NCI-H1105 (cell line): ENCODE data around the gene LARP4B.
"Not testable (repeated sequence)": the region's sequence is repeated elsewhere in the genome, so short reads cannot be mapped to it uniquely, and the experiment has no call there.

Experiments used
- DNase-seq: peaks from one replicate; lab custom pipeline; 2025; lab: John Stamatoyannopoulos, UW

LARP4B gene

GRCh38 chr10:958106-958505 lies 26.6 kb upstream of the LARP4B start:
- no peak for DNase-seq

DNA sequence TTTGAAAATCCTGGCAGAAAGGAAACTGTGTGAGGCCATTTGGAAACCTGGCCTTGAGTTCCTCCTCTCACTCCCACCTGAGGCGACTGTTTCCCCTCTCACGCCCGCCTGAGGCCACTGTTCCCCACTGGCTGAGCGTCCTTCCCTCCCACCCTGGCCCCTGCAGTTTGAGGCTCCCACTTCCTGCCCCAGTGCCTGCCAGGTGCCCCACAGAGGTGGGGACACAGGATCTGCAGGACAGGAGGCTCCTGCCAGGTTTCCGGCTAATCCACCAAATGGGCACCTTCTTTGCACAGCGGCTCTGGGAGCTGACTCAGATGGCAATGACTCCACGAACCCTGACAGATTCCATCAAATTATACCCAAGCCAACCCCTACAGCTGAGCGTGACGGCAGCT lies 24.3 kb upstream of the LARP4B start:
- DNase-seq, result no peak

DNA sequence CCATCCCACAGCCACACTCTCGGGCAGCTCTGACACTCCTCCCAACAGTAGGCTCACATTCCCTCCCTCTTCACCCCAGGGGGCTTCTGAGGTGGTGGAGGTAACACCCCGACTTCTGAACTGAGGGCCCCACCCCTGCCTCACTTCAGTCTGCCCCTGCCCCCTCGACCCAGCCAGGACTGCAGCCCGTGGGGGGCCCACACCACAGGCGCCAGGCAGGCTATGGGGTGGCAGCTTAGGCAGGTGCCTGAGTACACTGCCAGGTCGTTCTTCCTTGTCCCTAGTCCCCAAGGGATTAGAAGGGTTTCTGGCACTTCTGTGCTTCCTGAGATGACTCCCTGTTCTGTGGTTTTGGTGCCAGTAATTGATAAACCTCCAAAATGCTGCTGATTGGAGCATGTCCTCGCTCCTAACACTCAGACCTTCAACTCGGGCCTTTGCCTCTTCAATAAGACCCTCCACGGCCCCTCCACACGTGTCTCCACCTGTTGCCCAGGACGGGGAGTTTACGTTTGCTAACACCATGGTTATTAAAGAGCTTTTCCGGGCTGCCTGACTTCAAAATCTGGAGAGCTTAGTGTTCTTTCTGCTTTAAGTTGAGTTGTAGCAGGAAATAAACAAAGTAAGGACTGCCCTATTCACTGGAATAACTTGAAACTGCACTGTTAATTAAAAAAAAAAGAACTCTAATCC lies 23.8 kb upstream of the LARP4B start:
- DNase-seq, result no peak

DNA sequence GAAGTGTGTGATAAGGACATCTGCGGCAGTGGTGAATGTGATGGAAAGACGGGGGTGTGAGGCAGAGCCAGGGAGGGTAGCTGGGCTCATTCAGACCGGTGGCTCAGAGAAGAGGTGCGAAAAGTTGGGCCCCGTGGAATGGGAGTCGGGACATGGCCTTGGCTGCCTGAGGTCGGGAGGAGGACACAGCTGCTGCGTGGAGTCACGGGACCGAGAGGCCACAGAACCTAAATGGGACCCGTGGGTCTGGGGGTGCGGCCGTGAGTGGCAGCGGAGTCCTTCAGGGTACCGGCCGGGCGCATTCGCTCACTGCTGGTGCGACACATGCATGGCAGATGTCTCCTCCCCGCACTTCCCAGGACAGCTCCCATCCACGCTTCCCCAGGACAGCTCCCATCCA lies 22.9 kb upstream of the LARP4B start:
- DNase-seq, result no peak

- DNase-seq, result no peak
Observed at GRCh38 chr10:953836-954235, 22.3 kb upstream of the LARP4B start.

DNA sequence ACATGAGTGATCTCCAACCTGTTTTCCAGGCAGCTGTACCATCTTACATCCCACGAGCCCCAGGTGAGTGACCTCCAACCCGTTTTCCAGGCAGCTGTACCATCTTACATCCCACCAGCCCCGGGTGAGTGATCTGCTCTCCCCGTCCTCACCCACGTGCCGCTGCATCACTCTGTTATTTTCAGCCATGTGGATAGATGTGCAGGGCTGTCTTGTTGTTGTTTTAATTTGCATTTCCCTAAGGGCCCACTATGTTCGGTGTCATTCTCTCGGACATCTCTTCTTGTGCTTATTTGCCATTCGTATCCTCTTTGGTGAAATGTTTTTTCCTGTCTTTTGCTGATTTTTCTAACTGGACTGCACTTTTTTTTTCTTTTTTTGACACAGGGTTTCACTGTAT lies 17.9 kb upstream of the LARP4B start:
- DNase-seq, result no peak

DNA sequence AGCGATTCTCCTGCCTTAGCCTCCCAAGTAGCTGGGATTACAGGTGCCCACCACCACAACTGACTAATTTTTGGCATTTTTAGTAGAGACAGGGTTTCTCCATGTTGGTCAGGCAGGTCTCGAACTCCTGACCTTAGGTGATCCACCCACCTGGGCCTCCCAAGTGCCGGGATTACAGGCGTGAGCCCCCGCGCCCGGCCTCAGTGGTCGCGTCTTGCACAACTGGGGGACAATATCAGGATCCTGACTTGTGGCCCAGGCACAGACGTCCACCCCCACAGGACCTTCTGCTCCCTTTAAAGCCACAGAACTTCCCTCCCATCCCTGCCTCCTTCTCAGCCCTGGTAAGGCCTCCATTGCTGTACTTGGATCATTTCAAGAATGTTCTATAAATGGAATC lies 16.8 kb upstream of the LARP4B start:
- DNase-seq, result no peak

DNA sequence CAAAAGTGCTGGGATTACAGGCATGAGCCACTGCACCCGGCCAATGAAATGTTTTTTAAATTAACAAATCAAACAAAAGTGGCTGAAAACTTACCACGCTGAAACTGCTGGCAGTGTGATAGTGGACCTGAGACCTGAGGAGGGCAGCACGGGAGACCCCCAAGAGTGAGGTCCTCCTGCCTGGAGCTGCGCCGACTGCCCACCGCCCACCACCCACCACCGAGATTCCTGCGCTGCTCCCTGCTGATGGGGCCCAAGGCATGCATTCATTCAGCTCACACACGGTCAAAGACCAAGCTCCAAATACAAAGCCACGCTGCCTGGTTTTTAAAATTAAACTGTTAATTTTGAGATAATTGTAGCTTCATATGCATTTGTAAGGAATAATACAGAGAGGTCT lies 16.4 kb upstream of the LARP4B start:
- DNase-seq, result no peak

DNA sequence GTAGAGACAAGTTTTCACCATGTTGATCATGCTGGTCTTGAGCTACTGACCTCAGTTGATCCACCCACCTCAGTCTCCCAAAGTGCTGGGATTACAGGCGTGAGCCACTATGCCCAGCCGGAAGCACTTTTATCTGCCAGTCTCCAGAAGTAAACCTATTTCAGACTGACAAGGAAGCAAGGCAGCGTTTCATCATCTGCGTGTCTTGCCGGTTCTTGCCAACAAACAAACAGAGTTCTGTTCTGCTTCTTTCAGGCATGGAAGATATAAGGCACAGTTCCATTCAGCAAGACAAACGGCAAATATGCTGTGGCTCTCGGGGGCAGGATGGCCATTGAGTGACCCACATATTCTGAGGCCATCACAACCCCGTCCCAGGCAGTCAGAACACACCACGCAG lies 15.5 kb upstream of the LARP4B start:
- DNase-seq, result no peak

DNA sequence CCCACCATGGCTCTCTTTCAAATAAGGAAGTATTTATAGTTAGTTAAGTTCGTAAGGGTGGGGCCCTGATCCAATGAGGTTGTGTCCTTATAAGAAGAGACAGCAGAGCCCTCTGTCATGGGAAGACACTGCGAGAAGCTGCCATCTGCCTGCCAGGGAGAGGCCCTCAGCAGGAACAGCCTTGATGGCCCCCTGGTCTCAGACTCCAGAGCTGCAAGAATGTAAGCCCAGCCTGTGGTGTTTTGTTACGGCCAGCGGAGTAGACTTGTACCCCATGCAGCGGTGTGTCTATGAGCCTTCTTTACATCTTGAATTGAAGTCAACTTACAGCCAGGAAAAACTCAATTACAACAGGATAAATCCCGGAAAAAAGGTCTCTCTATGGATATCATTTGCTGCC lies 14.3 kb upstream of the LARP4B start:
- DNase-seq, result no peak

- no peak for DNase-seq
Observed at GRCh38 chr10:944034-944831, 12.7 kb upstream of the LARP4B start.

DNA sequence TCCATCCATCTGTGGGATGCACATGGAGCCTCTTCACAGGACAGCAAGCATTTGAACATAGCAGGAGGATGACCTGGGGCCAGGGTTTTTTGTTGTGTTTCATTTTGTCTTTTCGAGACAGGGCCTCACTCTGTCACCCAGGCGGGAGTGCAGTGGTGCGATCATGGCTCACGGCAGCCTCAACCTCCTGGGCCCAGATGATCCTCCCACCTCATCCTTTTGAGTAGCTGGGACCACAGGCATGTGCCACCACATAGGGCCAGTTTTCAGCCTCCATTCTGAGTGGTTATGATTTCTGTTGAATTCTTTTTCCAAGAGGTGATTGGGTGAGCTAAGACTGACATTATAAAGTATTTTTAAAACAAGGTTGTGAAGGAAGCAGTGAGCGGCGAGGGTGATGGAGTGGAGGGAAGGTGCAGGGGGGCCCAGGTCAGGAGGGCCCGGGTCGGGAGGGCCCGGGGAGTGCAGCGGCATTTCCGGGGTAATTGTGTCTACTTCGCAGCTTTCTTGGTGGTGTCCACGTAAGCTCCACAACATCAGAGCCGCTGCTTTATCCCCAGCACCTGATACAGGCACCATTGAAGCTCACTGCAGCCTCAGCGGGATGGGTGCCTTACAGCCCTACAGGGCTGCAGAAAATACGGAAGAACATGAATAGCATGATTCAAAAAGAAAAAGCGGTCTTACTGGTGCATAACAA lies 12.0 kb upstream of the LARP4B start:
- no peak for DNase-seq

- DNase-seq, result no peak
Observed at GRCh38 chr10:938941-939678, 7.6 kb upstream of the LARP4B start.

DNA sequence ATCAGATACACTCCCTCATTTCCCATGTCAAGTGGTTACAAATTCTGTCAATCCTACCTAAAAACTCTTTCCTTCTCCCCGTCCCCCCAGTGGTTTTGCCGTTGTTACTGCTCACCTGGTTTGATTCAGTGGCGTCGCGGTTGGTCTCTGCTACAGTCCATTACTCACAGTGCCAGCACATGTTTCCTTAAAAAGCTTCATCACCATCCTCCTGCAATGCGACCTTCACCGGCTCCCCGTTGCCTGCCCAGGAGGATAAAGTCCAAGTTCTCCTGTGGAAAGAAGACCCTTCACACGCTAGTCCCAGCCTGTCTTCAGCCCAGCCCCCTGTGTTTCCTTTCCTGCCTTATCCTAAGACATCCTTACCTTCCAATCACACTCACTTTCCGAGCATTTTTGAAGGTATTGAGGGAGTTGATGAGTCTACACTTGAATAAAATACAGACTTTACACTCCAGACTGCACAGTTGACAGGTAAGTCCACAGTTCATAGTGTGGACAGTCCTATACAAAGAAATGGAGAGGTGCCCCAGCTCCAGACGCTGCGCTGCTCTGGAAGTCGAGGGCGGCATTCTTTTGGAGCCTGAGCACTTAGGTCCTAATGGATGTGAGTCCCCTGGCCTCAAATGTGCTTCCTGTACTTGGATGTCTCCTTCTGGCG lies 3.4 kb upstream of the LARP4B start:
- no peak for DNase-seq

DNA sequence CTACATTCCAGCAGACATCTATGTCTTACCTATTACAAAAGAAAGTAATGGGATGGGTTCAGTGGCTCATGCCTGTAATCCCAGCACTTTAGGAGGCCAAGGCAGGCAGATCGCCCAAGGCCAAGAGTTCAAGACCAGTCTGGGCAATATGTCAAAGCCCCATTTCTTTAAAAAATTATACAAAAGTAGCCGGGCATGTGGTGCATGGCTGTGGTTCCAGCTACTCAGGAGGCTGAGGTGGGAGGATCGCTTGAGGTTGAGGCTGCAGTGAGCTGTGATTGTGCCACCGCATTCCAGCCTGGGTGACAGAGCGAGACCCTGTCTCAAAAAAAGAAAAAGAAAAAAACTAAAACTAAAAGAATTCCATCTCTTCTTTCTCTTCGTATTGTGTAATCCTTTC lies 2.7 kb upstream of the LARP4B start:
- not testable (repeated sequence) for DNase-seq

DNA sequence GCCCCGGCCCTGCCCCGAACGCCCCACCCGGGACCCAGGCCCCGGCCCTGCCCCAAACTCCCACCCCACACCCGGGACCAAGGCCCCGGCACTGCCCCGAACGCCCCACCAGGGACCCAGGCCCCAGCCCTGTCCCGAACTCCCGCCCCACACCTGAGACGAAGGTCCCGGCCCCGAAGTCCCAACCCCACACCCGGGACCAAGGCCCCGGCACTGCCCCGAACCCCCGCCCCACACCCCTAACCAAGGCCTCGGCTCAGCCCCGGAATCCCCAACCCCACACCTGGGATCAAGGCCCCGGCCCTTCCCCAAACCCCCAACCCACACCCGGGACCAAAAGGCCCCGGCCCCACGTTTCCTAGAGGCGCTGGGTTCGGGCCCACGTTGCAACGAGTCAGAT lies 1.1 kb upstream of the LARP4B start:
- DNase-seq, result no peak

GRCh38 chr10:930625-931325 lies 730 bp downstream of the LARP4B start:
- DNase-seq, result no peak

GRCh38 chr10:929960-930624 lies 1.4 kb downstream of the LARP4B start:
- DNase-seq, result no peak

GRCh38 chr10:927131-927530 lies 4.4 kb downstream of the LARP4B start:
- no peak for DNase-seq

DNA sequence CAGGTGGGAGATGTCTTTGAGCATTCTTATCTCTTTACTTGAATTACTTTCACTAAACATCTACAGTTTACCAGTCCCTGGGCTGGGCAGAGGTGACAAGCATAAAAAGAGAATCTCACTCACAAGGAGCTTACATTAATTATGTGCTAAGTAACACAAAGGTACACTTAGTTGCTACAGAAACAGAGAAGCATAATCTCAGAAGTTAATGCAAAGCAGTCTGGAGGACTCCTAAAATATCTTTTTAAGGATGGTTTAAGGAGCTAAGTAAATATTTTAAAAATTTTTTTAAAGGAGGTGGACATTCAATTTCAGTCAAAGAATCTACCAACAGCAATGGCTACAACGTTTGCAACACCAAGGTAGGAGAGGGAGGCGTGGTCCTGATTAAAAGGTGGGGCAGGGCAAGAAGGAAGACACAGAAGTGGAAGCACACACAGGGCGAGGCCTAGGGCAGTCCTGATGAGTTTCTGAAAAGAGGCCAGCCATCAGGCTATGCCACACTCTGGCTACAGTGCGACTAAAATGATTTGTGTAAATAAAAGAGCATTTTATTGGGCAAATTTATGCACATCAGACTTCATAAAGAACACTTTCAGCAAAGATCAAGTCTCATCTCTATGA lies 5.3 kb downstream of the LARP4B start:
- no peak for DNase-seq
